ENCODE results near the gene PARVB.

The PARVB gene

GRCh38 chr22:43996981-43997265, 27.2 kb upstream of the PARVB start:
- H3K27ac ChIP-seq = no peak overlapping the region
- no peak overlapping the region for H3K4me3 ChIP-seq
- no peak for DNase-seq (ENCODE audit: low spot score)
- TF ChIP-seq CTCF (IDR thresholded peaks at IDR 0.05) = no peak

- no peak overlapping the region for H3K27ac ChIP-seq
- no peak for DNase-seq (ENCODE audit: low spot score)
Measured at GRCh38 chr22:43998679-43999264, 25.3 kb upstream of the PARVB start.

GRCh38 chr22:43999378-43999777, 24.7 kb upstream of the PARVB start:
- DNase-seq (ENCODE audit: low spot score) = no peak
- Histone ChIP-seq H3K4me3 (no peak overlapping the region), H3K27ac (no peak overlapping the region)
- TF ChIP-seq CTCF (IDR thresholded peaks at IDR 0.05) = no peak

More at GRCh38 chr22:43998679-43999264, 25.3 kb upstream of the PARVB start:
- TF ChIP-seq CTCF (IDR thresholded peaks at IDR 0.05) = no peak
- H3K4me3 ChIP-seq = no peak overlapping the region

- TF ChIP-seq CTCF (IDR thresholded peaks at IDR 0.05) = no peak
- Histone ChIP-seq H3K4me3 (no peak overlapping the region), H3K27ac (no peak overlapping the region)
- DNase-seq (ENCODE audit: low spot score) = no peak
Measured at GRCh38 chr22:44000123-44000522, 24.0 kb upstream of the PARVB start.

GRCh38 chr22:44001521-44001920, 22.6 kb upstream of the PARVB start:
- Histone ChIP-seq H3K27ac (no peak overlapping the region), H3K4me3 (no peak overlapping the region)
- TF ChIP-seq CTCF (IDR thresholded peaks at IDR 0.05) = no peak
- no peak for DNase-seq (ENCODE audit: low spot score)

- TF ChIP-seq CTCF (IDR thresholded peaks at IDR 0.05) = no peak
- H3K4me3 ChIP-seq = no peak overlapping the region
- no peak for DNase-seq (ENCODE audit: low spot score)
- H3K27ac ChIP-seq = no peak overlapping the region
Measured at GRCh38 chr22:44002324-44002723, 21.8 kb upstream of the PARVB start.

GRCh38 chr22:44002997-44003396, 21.1 kb upstream of the PARVB start:
- DNase-seq (ENCODE audit: low spot score) = no peak
- Histone ChIP-seq H3K4me3 (no peak overlapping the region), H3K27ac (no peak overlapping the region)
- no peak for TF ChIP-seq CTCF (IDR thresholded peaks at IDR 0.05)
